ACHN (cell line): ENCODE results near the gene BCL7B.
"Not testable (repeated sequence)": the region's sequence is repeated elsewhere in the genome, so short reads cannot be mapped to it uniquely, and the experiment has no call there.

Source experiments
- DNase-seq: peaks from one replicate; pipeline ENCODE4 v3.0.0-alpha.2; 2015
- in situ Hi-C: cut with HindIII; loops from 2 replicates; pipeline ENCODE4 v1.10.0; 2017; ENCODE audit warnings: low sequenced_read_pairs, low pct_ligation_motif_present, low pct_unique_long_range_greater_than_20kb

BCL7B gene

GRCh38 chr7:73517241-73517995 is 40.1 kb downstream of the BCL7B start:
- DNase-seq = no peak
- in situ Hi-C loops = loop anchor here (10.0 kb wide), 1 partner anchor 53 kb away; no protein-coding TSS in a partner anchor

- no peak for DNase-seq
- in situ Hi-C loops = loop anchor here (10.0 kb wide), 1 partner anchor 50 kb away; no protein-coding TSS in a partner anchor
Observed at GRCh38 chr7:73515178-73515577, 42.3 kb downstream of the BCL7B start.

DNA sequence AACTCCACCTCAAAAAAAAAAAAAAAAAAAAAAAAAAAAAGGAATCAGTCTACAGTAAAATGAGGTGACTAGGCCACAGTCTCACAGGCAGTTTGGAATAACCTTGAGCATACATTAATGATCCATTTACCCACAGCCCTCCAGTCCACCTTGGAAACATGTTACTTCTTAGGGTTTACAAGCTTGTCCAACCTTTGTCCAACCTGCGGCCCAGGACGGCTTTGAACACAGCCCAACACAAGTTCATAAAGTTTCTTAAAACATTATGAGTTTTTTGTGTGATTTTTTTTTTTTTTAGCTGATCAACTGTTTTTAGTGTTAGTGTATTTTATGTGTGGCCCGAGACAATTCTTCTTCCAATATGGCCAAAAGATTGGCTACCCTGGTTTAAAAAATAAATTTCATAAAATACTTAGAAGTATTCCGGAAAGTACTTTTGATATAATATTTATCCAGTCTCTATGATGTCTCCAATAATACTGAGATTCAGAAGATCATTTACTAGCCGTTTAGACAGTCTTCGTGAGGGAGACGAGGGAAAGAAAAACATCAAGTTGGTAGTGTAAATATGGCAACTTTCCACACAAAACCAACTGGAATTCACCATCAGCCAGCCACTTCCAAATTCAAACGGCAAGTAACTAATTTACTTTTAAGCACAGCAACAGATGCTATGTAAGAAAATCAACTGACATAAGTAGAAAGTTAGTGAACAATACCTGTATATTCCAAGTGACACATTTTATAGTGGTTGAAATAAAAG is 45.3 kb downstream of the BCL7B start:
- in situ Hi-C loops = loop anchor here (10.0 kb wide), 1 partner anchor 47 kb away; no protein-coding TSS in a partner anchor
- DNase-seq = no peak

GRCh38 chr7:73509463-73509862 is 48.0 kb downstream of the BCL7B start:
- in situ Hi-C loops = no loop called here
- no peak for DNase-seq

DNA sequence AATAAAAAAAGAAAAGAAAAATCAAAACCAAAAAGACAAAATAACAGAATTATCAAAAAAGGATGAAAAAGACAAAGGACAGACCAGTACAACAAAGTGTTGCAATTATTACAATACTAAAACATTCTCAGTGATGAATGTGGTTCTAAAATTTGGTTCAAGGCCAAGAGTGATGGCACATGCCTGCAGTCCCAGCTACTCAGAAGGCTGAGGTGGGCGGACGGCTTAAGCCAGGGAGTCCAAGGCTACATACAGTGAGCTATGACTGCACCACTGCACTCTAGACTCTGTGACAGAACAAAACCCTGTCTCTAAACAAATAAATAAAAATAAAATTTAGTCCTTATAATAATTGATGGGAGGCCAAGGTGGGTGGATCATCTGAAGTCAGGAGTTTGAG is 49.9 kb downstream of the BCL7B start:
- in situ Hi-C loops = no loop called here

GRCh38 chr7:73504920-73505319 is 52.6 kb downstream of the BCL7B start:
- no peak for DNase-seq
- in situ Hi-C loops = no loop called here

More for the DNA sequence above, 49.9 kb downstream of the BCL7B start:
- DNase-seq = no peak

- in situ Hi-C loops = no loop called here
- no peak for DNase-seq
Observed at GRCh38 chr7:73504017-73504416, 53.5 kb downstream of the BCL7B start.

DNA sequence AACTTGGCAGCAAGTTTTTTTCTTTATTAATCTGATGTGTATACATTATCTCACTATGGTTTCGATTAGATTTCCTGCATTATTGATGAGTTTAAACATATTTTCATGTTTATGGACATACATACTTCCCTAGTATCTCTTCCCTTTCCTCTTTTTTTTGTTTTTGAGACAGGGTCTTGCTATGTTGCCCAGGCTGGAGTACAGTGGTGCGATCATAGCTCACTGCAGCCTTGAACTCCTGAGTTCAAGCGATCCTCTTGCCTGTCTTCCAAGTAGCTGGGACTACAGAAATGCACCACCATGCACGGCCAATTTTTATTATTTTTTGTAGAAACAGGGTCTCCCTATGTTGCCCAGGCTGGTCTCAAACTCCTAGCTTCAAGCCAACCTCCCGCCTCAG is 54.3 kb downstream of the BCL7B start:
- no peak for DNase-seq
- in situ Hi-C loops = no loop called here

GRCh38 chr7:73496626-73497025 is 60.9 kb downstream of the BCL7B start:
- in situ Hi-C loops = no loop called here

DNA sequence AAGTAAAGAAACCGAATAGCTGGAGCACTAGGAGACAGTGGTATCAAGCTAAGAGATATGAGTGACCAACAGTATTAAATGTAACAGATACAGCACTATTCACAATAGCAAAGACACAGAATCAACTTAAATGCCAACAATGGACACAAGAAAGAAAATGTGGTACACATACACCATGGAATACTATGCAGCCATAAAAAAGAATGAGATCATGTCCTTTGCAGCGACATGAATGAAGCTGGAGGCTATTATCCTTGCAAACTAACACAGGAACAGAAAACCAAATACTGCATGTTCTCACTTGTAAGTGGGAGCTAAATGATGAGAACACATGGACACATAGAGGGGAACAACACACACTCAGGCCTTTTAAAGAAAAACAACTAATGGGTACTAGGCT is 62.0 kb downstream of the BCL7B start:
- DNase-seq, in situ Hi-C loops: not testable (repeated sequence)

More at GRCh38 chr7:73496626-73497025, 60.9 kb downstream of the BCL7B start:
- no peak for DNase-seq

DNA sequence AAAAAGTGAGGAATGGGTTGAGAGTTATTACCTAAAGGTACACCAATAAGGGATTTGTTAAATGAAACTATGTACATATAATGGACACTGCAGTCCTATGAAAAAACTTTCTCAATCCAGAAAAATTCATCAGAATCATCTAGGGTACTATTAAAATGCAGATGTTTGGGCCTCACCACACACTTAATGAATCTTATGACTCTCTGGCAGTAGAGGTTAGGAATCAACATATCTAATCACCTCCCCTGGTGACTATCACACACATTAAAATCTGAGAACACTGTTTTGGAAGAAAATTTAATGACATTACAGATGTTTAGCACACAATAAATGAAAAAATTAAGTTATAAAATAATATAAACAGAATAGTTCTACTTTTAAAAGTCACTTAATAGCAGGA is 67.5 kb downstream of the BCL7B start:
- in situ Hi-C loops = no loop called here
- DNase-seq = no peak

- no peak for DNase-seq
- in situ Hi-C loops = no loop called here
Observed at GRCh38 chr7:73487486-73487885, 70.0 kb downstream of the BCL7B start.
